ENCODE data around the gene PATL2.

DNA sequence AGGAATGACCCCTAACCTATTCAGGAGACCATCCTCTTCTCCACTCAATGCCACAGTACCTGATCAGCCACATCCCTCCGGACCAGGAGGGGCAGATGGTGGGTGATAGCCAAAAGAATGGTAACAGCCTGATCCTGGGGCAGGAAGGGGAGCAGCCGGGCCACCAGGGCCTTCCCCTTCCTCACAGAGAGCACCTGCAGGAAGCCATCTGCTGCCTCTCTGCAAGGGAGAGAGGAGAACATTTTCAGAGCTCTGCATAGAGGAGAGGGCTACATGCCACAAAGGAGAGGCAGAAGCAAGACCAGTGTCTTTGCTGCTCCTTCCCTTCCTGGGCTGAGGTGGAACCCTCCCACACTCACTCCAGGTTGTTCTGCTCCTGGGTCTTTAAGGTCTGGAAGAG, 42.2 kb downstream of the PATL2 start:
- TF ChIP-seq, protein P1, sequence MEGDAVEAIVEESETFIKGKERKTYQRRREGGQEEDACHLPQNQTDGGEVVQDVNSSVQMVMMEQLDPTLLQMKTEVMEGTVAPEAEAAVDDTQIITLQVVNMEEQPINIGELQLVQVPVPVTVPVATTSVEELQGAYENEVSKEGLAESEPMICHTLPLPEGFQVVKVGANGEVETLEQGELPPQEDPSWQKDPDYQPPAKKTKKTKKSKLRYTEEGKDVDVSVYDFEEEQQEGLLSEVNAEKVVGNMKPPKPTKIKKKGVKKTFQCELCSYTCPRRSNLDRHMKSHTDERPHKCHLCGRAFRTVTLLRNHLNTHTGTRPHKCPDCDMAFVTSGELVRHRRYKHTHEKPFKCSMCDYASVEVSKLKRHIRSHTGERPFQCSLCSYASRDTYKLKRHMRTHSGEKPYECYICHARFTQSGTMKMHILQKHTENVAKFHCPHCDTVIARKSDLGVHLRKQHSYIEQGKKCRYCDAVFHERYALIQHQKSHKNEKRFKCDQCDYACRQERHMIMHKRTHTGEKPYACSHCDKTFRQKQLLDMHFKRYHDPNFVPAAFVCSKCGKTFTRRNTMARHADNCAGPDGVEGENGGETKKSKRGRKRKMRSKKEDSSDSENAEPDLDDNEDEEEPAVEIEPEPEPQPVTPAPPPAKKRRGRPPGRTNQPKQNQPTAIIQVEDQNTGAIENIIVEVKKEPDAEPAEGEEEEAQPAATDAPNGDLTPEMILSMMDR (IDR thresholded peaks at IDR 0.05) = no peak
- no peak for TF ChIP-seq EZH2 (IDR thresholded peaks at IDR 0.05; ENCODE audit: borderline replicate concordance, insufficient read depth, low read depth, low read length, poor library complexity, severe bottlenecking)

Data from B cell (primary cell).